ENCODE results near the gene DNAJC3. TPM values are rescaled to one million over a fixed set of nuclear protein-coding genes. Genes with fewer than 3 reads are reported as not detected.

Gene DNAJC3
- total and polyA plus RNA-seq, 2 of the 13 experiments (the other 11 are each of a cell fraction or from before 2014, with no cell fraction given) = 10.4 to 48.2 TPM

GRCh38 chr13:95643936-95644598, 32.9 kb upstream of the DNAJC3 start (continued):
- no peak for TF ChIP-seq ZNF33A (CRISPR knock-in tag; IDR thresholded peaks at IDR 0.05; ENCODE audit: borderline replicate concordance)
- TF ChIP-seq NR0B2 (CRISPR knock-in tag; IDR thresholded peaks at IDR 0.05) = no peak
- TF ChIP-seq ZNF343 (CRISPR knock-in tag; IDR thresholded peaks at IDR 0.05) = no peak
- TF ChIP-seq SIN3A (IDR thresholded peaks at IDR 0.05; ENCODE audit: borderline replicate concordance, low read depth, low read length) = no peak
- 0 out of 2 replicates have a peak, but pooled peaks have one; percentile 7 for TF ChIP-seq KAT7 (CRISPR knock-in tag; IDR thresholded peaks at IDR 0.05; ENCODE audit: borderline replicate concordance)
- no peak for TF ChIP-seq NCOA1 (CRISPR knock-in tag; IDR thresholded peaks at IDR 0.05)
- TF ChIP-seq MAX (IDR thresholded peaks at IDR 0.05) = peak; percentile 60
- 0 out of 2 replicates have a peak, but pooled peaks have one; percentile 7 for TF ChIP-seq SALL1 (CRISPR knock-in tag; IDR thresholded peaks at IDR 0.05)
- peak; percentile 28; the same call in 1 of the 2 replicates for TF ChIP-seq YEATS4 (CRISPR knock-in tag; IDR thresholded peaks at IDR 0.05; ENCODE audit: borderline replicate concordance)

GRCh38 chr13:95644601-95645052, 32.3 kb upstream of the DNAJC3 start, which contains the start of gene DZIP1:
TSS of gene DZIP1 (minus strand) at chr13:95644706. CDS start at chr13:95642029, 2,677 bp downstream.
- ATAC-seq = peak; percentile 90
- peaks cover 19% of the 10 kb centered on the region for H3K4me1 ChIP-seq (ENCODE audit: insufficient read depth, low read length)
- H3K27me3 ChIP-seq (ENCODE audit: control insufficient read depth in 1 of 2, insufficient read depth in 2 of 2, low read length in 2 of 2) = no peaks in the 10 kb centered on the region
- ChIA-PET POLR2A (interaction anchor here (1.4 to 3.0 kb wide), 2 partner anchors 13 to 32 kb away, joined by 4 to 14 read pairs; partner anchors contain the start of gene DNAJC3), CTCF (ENCODE audit: low intra/inter-chr PET ratio, low total read pairs) (no interaction called here)
- H3K9ac ChIP-seq (ENCODE audit: insufficient read depth, low read depth, low read length) = peak within 1 kb of the TSS; percentile 65
- BruUV-seq (replicated peaks) = no TSS peak
- peaks cover 10% of the 10 kb centered on the region for H3K79me2 ChIP-seq (ENCODE audit: insufficient read depth, low read length)
- 1% methylated on average over 15 of the region's 30 CpGs for WGBS (ENCODE audit: low lambda C conversion rate)
- H4K20me1 ChIP-seq (ENCODE audit: insufficient read depth, low read length) = no peaks in the 10 kb centered on the region
- peak; percentile 75 for DNase-seq (ENCODE audit: low spot score)
- peaks cover 2 to 6% of the 10 kb centered on the region in 2 experiments; a peak in 2 of 5 replicates for H3K36me3 ChIP-seq (replicated peaks in 1 of 2; ENCODE audit: control insufficient read depth in 1 of 2, insufficient read depth in 2 of 2, low read length in 2 of 2)
- FAIRE-seq = peak; percentile 8
- intact Hi-C loops (cut with micrococcal nuclease; ENCODE audit: unreplicated experiment) (loop anchor here (5.0 kb wide), 1 partner anchor 33 kb away; the partner anchor contains the start of gene DNAJC3), in situ Hi-C loops (cut with HindIII; ENCODE audit: extremely low pct_ligation_motif_present, low pct_unique_long_range_greater_than_20kb) (no loop called here)
- no peaks in the 10 kb centered on the region for H3K9me3 ChIP-seq (ENCODE audit: low read length)
- peak within 1 kb of the TSS; percentile 91 for H3K4me2 ChIP-seq (ENCODE audit: low read depth, low read length)
- H3K27ac ChIP-seq (ENCODE audit: extremely low read length, insufficient read depth, low read length) = peak within 1 kb of the TSS; percentile 64
- peak within 1 kb of the TSS; percentile 84 for H2AFZ ChIP-seq (ENCODE audit: low read length)
- peak within 1 kb of the TSS; percentile 69 to 73 (median 72) for H3K4me3 ChIP-seq (replicated peaks in 1 of 3; ENCODE audit: insufficient read depth in 1 of 3, low read depth in 2 of 3, low read length in 3 of 3)
- TF ChIP-seq ZNF879 (CRISPR knock-in tag; IDR thresholded peaks at IDR 0.05) (no peak), BORCS8-MEF2B (CRISPR knock-in tag; IDR thresholded peaks at IDR 0.05) (no peak), USF2 (IDR thresholded peaks at IDR 0.05; ENCODE audit: low read depth, low read length) (peak; percentile 60), USF2 (CRISPR knock-in tag; IDR thresholded peaks at IDR 0.05; ENCODE audit: borderline replicate concordance) (peak; percentile 70; the same call in 1 of the 2 replicates), KDM5A (IDR thresholded peaks at IDR 0.05; ENCODE audit: borderline replicate concordance, low read length) (no peak), ZNF333 (CRISPR knock-in tag; IDR thresholded peaks at IDR 0.05; ENCODE audit: borderline replicate concordance) (no peak), ZXDC (CRISPR knock-in tag; IDR thresholded peaks at IDR 0.05) (no peak), HDAC2 (CRISPR knock-in tag; IDR thresholded peaks at IDR 0.05) (0 out of 2 replicates have a peak, but pooled peaks have one; percentile 14)
